Breast epithelium (tissue), 4 donors: ENCODE measurements around the gene STK36. TPM values are rescaled to one million over a fixed set of nuclear protein-coding genes. Genes with fewer than 3 reads are reported as not detected.

Source experiments
- DNase-seq, 2 donors: peaks; one replicate each; pipeline ENCODE4 v3.0.0-alpha.2; 2019; ENCODE audit warnings: low spot score in 2 of 2
- H3K27ac ChIP-seq, 2 donors: fragments of 200-600 bp; sonication (generic) in 1 of 2; one replicate each; pipeline ENCODE4 v1.5.1; 2016 to 2019; ENCODE audit warnings: mild to moderate bottlenecking in 1 of 2
- H3K27me3 ChIP-seq, 2 donors: fragments of 200-600 bp; sonication (generic) in 1 of 2; one replicate each; pipeline versions ENCODE4 v1.5.1 to v1.6.0; 2017 to 2019; ENCODE audit warnings: control low read depth in 1 of 2, mild to moderate bottlenecking in 1 of 2
- H3K36me3 ChIP-seq: fragments of 200-600 bp; one replicate; pipeline ENCODE4 v1.5.1; 2019
- H3K4me1 ChIP-seq, 2 donors: fragments of 200-600 bp; sonication (generic); one replicate each; pipeline ENCODE4 v1.5.1; 2016 to 2019; ENCODE audit warnings: control low read depth in 1 of 2
- H3K4me3 ChIP-seq, 3 donors: fragments of 200-600 bp; sonication (generic); 1 replicate in 2 of 3; 2 replicates in 1 of 3; pipeline ENCODE4 v1.5.1; 2016 to 2019; ENCODE audit warnings: mild to moderate bottlenecking in 3 of 3, moderate library complexity in 2 of 3
- H3K9me3 ChIP-seq, 2 donors: fragments of 200-600 bp; sonication (generic) in 1 of 2; one replicate each; pipeline ENCODE4 v1.5.1; 2016 to 2019; ENCODE audit warnings: control low read depth in 1 of 2
- CTCF ChIP-seq, 3 donors: fragments of 450-650 bp; IDR thresholded peaks; one replicate each; pipeline ENCODE4 v1.5.1; 2016 to 2017; ENCODE audit warnings: antibody characterized with exemption in 3 of 3, mild to moderate bottlenecking in 3 of 3, moderate library complexity in 3 of 3
- POLR2A ChIP-seq: fragments of 450-650 bp; IDR thresholded peaks from one replicate; pipeline ENCODE4 v1.6.1; 2016; ENCODE audit warnings: antibody characterized with exemption, mild to moderate bottlenecking, moderate library complexity
- POLR2AphosphoS5 ChIP-seq, 3 donors: sonication (generic); formaldehyde crosslinking; IDR thresholded peaks; one replicate each; pipeline ENCODE4 v1.6.1; 2017; ENCODE audit warnings: antibody characterized with exemption in 3 of 3
- intact Hi-C: fragments of 100-400 bp; cut with DNase I; formaldehyde crosslinking; loops from one replicate; pipeline ENCODE4 v1.15.1; 2023; ENCODE audit warnings: low total_unique reads
- total RNA-seq, 3 donors: library from RNA; depleted of rRNA; stranded (reverse); fragments of >200 nt; gene quantifications; one replicate each; pipeline ENCODE4 v1.1.0, GENCODE V29; 2016

Gene STK36
- total RNA-seq, 3 donors from 2014 or later: 22.2 to 78.0 (median 35.7) TPM

- Histone ChIP-seq H3K4me1 (no peaks in the 10 kb centered on the region), H3K27ac (peak overlapping the region; percentile 7 to 78), H3K36me3 (no peaks in the 10 kb centered on the region), H3K4me3 (no peak overlapping the region), H3K27me3 (no peaks in the 10 kb centered on the region), H3K9me3 (no peaks in the 10 kb centered on the region)
- peak in 1 of 2 donors; percentile 82 for DNase-seq
- no peak for TF ChIP-seq POLR2A
- no peak for TF ChIP-seq CTCF (IDR thresholded peaks at IDR 0.05)
- TF ChIP-seq POLR2AphosphoS5 (IDR thresholded peaks at IDR 0.05): no peak
- intact Hi-C loops: loop anchor here (10.0 kb wide), 1 partner anchor 153 kb away; the partner anchor contains the start of gene WNT6
Observed at GRCh38 chr2:218701806-218702205, 29.9 kb downstream of the STK36 start.

GRCh38 chr2:218703341-218703740 lies 31.5 kb downstream of the STK36 start:
- Histone ChIP-seq H3K9me3 (no peaks in the 10 kb centered on the region), H3K27me3 (no peaks in the 10 kb centered on the region), H3K4me1 (no peaks in the 10 kb centered on the region), H3K27ac (no peak overlapping the region), H3K4me3 (no peak overlapping the region), H3K36me3 (no peaks in the 10 kb centered on the region)
- intact Hi-C loops: loop anchor here (10.0 kb wide), 1 partner anchor 151 kb away; the partner anchor contains the start of gene WNT6
- DNase-seq: no peak
- TF ChIP-seq POLR2AphosphoS5 (IDR thresholded peaks at IDR 0.05) (no peak), POLR2A (no peak), CTCF (IDR thresholded peaks at IDR 0.05) (no peak)

GRCh38 chr2:218708086-218708485 lies 36.2 kb downstream of the STK36 start:
- no peaks in the 10 kb centered on the region for H3K27me3 ChIP-seq
- H3K4me3 ChIP-seq: no peak overlapping the region
- intact Hi-C loops: loop anchor here (10.0 kb wide), 1 partner anchor 147 kb away; the partner anchor contains the start of gene WNT6
- H3K27ac ChIP-seq: no peak overlapping the region
- no peaks in the 10 kb centered on the region for H3K36me3 ChIP-seq
- DNase-seq: no peak
- H3K9me3 ChIP-seq: no peaks in the 10 kb centered on the region
- no peak for TF ChIP-seq CTCF (IDR thresholded peaks at IDR 0.05)
- no peak for TF ChIP-seq POLR2AphosphoS5 (IDR thresholded peaks at IDR 0.05)
- TF ChIP-seq POLR2A: no peak
- H3K4me1 ChIP-seq: peaks cover 0 to 5% of the 10 kb centered on the region in 2 donors

- H3K27me3 ChIP-seq: no peaks in the 10 kb centered on the region
- peaks cover 0 to 5% of the 10 kb centered on the region in 2 donors for H3K4me1 ChIP-seq
- H3K9me3 ChIP-seq: no peaks in the 10 kb centered on the region
- no peak for TF ChIP-seq CTCF (IDR thresholded peaks at IDR 0.05)
- no peak for TF ChIP-seq POLR2AphosphoS5 (IDR thresholded peaks at IDR 0.05)
- no peak for TF ChIP-seq POLR2A
- no peaks in the 10 kb centered on the region for H3K36me3 ChIP-seq
- no peak for DNase-seq
- intact Hi-C loops: loop anchor here (5.0 to 10.0 kb wide), 3 partner anchors 125 to 758 kb away; partner anchors contain the start of genes PRKAG3 and WNT6
- H3K4me3 ChIP-seq: peak overlapping the region; percentile 75 to 93 (median 75)
- no peak overlapping the region for H3K27ac ChIP-seq
Observed at GRCh38 chr2:218709908-218710307, 38.0 kb downstream of the STK36 start.

- intact Hi-C loops: loop anchor here (5.0 to 10.0 kb wide), 2 partner anchors 124 to 758 kb away; partner anchors contain the start of gene PRKAG3
- no peak for DNase-seq
- H3K27ac ChIP-seq: peak overlapping the region; percentile 94 to 98
Observed at GRCh38 chr2:218710334-218710686, 38.4 kb downstream of the STK36 start.

More at GRCh38 chr2:218710334-218710686, 38.4 kb downstream of the STK36 start:
- no peaks in the 10 kb centered on the region for H3K27me3 ChIP-seq
- TF ChIP-seq POLR2A: no peak
- TF ChIP-seq CTCF (IDR thresholded peaks at IDR 0.05): no peak
- TF ChIP-seq POLR2AphosphoS5 (IDR thresholded peaks at IDR 0.05): no peak
- peaks cover 0 to 5% of the 10 kb centered on the region in 2 donors for H3K4me1 ChIP-seq
- no peaks in the 10 kb centered on the region for H3K36me3 ChIP-seq
- H3K4me3 ChIP-seq: peak overlapping the region; percentile 75 to 93 (median 75)
- no peaks in the 10 kb centered on the region for H3K9me3 ChIP-seq
